Fibroblast of skin of right biceps (primary cell): ENCODE measurements around the gene TMC4.
"Not testable (repeated sequence)": the region's sequence is repeated elsewhere in the genome, so short reads cannot be mapped to it uniquely, and the experiment has no call there.

Experiments
- DNase-seq: peaks from one replicate; pipeline ENCODE4 v3.0.0-alpha.2; 2013

The TMC4 gene

DNA sequence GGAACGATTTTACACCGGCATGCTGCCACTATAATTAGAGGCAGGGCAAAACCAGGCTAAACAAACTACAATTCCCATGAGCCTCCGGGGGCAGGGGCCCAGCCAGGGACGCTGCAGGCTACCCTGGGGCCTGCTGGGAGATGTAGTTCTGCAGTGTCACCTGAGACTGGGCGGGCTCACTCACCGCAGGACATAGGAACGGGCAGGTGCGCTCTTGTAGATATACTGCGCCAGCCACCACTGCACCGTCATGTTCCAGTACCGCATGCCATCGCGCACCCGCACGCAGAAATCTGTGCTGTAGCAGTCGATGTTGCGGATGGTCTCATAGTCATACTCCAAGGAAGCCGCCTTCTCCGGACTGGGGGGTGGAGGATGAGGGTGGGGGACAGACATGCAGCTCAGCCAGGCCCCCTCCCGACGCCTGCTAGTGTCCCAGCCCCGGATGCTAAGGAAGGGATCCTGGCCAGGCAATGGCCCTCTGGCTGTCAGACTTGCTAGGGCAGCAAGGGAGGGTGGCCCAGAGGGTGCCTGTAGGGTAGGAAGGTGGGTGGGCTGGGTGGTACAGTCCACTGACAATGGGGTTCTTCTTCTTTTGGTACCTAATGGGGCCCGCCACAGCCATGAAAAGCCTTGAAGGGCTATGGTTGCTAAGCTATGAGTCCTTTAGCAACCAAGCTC lies 5.8 kb upstream of the TMC4 start:
- DNase-seq: no peak

- DNase-seq: no peak
Observed at GRCh38 chr19:54173951-54174834, 1.2 kb upstream of the TMC4 start.

- DNase-seq: no peak
Observed at GRCh38 chr19:54173359-54173699, 369 bp upstream of the TMC4 start.

DNA sequence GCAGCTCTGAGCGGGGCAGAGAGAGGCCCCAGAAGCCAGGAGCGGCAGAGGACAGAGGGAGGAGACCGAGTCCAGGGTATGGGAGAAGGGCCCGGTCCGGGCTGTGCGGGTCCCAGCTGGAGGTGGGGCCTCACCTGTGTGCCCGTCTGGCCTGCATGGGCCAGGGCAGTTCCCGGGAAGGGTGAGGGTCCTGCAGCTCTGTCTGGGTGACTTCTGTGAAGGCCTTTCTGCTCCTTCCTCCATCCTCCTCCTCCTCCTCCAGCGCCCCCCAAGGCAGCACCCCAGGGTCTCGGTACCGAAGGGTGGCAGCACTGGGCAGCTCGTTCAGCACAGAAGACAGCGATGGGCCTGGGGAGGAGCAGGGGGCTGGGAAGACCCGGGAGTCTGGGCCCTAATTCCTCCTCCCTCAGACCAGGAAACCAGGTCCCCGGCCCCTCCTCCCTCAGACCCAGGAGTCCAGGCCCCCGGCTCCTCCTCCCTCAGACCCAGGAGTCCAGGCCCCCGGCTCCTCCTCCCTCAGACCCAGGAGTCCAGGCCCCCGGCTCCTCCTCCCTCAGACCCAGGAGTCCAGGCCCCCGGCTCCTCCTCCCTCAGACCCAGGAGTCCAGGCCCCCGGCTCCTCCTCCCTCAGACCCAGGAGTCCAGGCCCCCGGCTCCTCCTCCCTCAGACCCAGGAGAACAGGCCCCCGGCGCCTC lies 1.1 kb downstream of the TMC4 start:
- not testable (repeated sequence) for DNase-seq

DNA sequence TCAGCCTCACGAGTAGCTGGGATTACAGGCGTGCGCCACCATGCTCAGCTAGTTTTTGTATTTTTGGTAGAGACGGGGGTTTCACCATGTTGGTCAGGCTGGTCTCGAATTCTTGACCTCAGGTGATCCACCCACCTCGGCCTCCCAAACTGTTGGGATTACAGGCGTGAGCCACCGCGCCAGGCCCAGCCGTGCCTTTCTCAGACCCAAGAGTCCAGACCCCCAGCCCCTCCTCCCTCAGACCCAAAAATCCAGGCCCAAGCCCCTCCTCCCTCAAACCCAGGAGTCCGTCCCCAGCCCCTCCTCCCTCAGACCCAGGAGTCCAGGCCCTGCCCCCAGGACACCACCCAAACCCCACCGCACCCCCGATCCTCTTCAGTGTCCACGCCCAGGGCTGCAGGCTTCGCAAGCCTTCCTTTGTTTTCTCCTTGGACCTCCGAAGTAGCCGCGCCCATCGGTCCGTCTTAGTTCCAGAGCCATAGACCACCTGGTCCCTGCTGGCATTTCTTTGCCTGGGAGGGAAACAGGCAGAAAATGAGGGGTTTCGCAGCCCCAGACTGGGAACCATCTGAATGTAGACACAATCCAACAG lies 3.7 kb downstream of the TMC4 start:
- DNase-seq: no peak

DNA sequence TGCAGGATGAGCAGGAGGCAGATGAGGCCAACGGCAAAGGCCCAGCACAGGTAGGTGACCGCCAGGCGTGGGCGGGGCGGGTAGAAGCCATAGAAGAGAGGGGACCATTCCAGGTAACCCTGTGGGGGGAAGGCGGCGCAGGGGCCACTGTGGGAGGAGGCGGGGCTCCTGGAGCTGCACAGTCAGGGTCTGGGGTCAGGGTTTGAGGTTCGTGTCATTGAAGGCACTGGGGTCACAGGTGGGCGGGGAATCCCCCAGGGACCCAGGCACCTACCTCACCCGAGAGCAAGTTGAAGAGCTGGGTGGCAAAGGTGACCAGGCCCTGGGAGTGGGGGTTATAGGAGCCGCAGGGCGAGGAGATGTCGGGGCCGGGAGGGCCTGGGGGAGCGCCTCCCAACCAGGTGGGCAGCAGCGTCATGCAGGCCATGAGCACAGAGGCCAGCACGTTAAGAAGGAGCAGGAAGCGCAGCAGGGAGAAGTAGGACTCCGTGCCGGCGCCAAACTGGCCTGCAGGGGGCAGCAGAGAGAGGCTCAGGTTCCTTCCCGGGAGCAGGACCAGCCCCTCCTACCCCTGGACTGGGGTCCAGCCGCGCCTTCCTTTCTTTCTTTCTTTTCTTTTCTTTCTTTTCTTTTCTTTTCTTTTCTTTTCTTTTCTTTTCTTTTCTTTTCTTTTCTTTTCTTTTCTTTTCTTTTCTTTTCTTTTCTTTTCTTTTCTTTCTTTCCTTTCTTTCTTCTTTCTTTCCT lies 4.6 kb downstream of the TMC4 start:
- peak; percentile 77 for DNase-seq

DNA sequence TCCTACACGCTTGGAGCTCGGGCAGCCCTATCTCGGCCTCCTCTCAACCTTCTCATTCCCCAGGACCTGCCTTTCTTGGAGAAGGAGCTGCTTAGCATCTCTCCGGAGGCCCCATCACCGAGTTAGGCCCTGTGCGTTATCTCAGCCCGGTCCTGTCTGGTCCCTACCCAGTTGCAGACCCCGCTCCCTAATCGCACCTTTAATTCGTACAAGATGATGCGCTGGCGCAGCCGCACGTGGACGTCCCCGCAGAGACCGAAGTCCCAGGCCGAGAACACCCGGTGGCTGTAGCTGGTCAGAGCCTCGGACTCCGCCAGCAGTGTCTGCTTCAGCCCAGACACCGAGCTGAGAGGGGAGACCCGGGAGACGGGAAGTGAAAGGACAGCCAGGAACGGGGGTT lies 7.7 kb downstream of the TMC4 start:
- DNase-seq: no peak

DNA sequence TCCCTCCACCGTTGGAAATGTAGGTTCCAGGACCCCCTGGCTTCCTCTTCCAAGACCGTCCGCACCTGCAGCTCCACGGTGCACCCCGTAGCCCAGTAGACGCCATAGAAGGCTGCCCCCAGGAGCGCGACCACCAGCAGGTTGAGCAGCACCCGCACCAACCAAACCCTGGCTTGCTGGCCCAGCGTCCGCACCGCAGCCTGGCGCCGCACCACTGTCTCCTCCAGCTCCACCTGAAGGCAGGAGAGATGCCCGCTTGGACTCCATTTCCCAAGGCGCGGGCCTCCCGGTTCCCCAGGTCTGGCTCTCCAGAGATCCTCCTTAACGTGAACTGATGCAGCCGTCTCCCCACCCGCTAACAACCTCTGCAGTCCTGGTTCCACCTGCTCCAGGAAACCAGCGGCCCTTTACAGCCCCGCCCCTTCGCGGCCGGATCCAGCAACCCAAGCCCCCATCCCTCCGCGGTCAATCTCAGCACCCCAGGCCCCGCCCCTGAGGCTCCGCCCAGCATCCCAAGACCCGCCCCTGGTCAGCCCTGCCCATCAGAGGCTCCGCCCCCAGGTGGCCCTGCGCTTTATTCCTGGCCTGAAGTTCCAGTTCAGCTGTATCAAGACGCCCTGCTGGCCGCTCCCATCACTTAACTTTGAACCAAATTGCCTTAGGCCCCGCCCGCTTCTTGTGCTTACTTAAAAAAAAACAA lies 8.4 kb downstream of the TMC4 start:
- DNase-seq: peak; percentile 26

GRCh38 chr19:54162884-54163283 lies 10.1 kb downstream of the TMC4 start:
- DNase-seq: no peak

- peak; percentile 66 for DNase-seq
Observed at GRCh38 chr19:54162241-54162805, 10.6 kb downstream of the TMC4 start.

DNA sequence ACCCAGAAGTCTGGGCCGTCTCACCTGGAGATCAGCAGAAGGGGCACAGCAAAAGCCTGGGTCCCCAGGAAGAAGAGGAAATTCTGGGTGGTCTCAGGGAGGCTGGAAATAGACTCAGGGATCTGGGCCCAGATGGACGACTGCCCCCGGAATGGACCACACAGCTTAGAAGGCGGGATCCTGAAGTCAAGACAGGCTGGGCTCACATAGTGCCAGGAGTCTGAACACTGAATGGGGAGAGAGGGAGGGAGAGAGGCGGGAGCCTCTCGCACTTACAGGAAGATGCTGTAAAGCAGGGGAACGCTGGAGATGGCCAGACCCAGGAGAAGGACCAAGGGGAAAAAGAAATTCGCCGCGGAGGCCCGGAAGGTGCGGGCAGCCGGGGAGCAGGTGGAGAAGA lies 12.1 kb downstream of the TMC4 start:
- no peak for DNase-seq

- peak; percentile 38 for DNase-seq
Observed at GRCh38 chr19:54160182-54160811, 12.7 kb downstream of the TMC4 start.

DNA sequence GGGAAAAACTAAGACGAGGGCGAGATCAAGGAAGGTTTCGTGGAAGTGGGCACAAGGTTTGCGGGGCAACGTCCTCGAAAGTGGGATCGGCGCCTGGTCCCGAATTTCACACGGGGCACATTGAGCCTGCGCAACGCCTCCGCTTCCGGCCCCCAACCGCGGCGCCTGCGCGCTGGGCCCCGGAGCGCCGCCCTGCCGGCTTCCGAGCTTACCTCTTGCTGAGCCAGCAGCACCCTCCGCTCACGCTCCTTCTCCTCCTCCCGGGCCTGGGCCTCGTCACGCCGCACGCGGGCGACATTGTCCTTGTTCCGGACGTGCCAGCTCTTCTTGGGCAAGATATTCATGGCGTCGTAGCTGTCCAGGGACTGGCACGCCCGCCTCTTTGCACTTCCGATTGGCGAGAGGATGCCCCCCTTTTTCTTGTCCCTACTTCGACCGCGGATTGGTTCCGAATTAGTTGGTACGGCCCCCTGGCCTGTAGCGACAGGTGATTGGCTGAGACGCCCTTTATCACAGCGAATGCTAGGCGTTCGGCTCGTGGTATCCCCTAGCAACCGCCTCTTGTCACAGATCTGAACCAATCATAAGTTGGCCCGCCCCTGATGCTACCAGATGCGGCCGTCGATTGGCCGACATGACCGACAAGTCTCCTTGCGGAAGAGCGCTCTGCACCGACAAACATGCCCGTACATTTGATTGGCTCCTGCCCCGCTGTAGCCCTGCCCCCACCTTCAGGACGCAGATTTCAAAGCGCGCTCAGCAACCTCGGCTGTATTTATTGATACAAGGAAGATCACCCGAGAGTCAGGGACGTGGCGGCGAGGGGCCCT lies 13.4 kb downstream of the TMC4 start, which contains the start of gene LENG1:
Gene LENG1 (minus strand): TSS at position 370 of the 830 bp plus-strand sequence. CDS start 26 bp downstream, at position 344.
- DNase-seq: peak; percentile 100

DNA sequence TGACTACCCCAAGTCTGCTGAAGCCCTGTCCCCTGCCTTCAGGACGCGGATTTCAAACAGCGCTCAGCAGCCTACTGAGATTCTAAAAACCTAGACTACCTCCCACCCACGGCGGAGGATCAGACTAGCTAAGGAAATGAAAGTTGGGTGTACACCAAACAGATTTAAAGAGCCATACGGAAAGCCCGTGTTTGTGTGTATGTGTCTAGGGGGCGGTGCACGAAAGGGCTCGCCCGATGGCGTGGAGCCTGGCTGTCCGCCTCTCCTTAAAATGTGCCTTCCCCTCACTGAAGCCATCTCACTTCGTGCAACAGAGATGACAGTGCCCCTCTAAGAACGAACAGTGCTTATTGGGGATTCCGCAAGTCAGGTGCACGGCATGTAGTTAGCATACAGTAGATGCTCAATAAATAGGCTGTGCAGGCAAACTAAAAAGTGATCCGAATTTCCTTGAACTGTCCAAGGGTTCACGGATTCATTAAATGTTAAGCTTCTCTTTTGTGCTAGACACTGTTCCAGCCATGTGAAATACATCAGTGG lies 14.1 kb downstream of the TMC4 start:
- DNase-seq: no peak

- DNase-seq: no peak
Observed at GRCh38 chr19:54156953-54157352, 16.0 kb downstream of the TMC4 start.

GRCh38 chr19:54156490-54156889 lies 16.5 kb downstream of the TMC4 start:
- DNase-seq: no peak

DNA sequence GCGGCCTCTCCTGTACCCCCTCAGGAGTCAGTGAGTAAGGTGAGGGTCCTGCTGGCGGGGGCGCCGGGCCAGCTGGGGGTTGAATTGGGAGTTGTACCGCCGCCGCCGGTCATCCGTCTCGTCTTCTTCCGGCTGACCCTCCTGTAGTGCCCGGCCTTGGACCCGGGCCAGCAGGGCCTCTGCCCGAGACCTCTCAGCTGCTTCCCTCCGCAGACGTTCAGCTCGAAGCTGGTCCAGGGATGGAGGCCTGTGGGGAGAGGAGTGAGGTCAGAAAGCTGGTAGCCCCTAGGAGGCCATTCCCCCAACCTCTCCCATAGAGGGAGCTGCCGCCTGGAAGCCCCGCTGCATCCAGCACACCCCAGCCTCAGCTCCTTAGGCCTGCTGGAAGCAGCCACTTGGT lies 17.3 kb downstream of the TMC4 start:
- no peak for DNase-seq

DNA sequence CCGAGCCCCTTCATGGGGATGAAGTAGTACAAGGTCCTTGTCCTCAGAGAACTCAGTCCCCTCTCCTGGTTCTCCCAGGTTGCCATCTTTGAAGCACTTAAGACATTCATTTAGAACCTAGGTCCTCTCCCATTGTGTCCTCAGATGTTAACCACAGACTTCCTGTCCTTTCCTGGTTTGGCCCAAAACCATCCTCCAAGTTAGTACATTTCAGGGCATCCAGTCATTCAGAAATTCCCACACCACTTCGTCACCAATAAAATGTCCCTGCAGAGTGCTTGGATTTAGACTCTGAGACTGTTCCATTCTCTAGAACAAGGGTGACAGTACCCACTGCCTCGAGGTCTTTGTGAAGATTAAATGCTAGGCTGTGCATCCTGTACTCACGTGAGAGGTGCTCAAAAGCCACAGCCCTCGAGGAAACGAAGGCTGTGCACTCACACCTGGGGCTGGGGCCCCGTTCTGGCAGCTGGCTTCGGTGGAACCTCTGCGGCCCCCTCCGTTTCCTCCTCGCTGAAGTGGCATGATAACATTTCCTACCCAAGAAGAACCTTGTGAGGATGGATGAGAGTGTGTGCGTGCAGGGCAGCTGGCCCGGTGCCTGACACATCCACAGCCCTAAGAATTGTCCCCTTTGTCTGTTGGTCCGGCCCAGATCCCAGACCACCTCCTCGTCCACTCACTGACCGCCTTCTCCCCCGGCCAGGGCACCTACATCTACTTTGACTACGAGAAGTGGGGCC lies 18.2 kb downstream of the TMC4 start:
- peak; percentile 45 for DNase-seq

- no peak for DNase-seq
Observed at GRCh38 chr19:54153731-54154326, 19.1 kb downstream of the TMC4 start.
